Measurements from ENCODE around the gene KCNF1.

DNA sequence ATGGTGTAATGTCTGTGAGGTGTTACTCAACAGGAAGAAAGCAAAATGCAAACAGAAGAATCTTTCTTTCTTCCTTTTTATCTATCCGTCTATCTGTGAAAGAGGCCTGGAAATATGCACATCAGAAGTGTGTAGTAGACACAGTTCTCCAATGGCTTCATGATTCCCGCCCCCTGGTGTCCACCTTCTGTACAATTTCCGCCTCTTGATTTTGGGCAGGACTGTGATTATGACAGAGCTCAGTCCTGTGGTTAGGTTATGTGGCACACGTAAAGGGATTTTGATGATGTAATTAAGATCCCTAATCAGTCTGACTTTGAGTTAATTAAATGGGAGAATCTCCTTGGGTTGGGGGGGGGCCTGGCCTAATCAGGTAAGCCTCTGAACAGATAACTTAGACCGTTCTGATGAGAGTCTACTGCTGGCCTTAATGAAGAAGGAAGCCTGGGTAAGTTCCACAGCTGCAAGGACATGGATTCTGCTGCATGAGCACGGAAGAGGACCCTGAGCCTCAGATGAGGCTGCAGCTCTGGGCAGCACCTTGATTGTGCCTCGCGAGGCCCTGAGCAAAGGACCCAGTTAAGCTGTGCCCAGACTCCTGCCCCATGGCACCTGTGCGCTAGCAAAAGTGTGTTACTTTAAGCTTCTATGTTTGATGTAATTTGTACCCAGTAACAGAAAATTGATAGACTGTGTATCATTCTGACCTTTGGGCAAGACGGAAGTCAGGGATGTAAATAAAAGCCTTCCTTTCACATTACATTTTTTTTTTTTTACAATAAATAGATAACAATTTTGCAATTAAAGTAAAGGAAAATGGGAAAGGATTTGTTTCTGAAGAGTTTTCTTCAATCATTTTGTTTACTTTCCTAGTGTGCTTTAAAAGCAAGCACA, 11.3 kb upstream of the KCNF1 start:
- TF ChIP-seq, protein P1, sequence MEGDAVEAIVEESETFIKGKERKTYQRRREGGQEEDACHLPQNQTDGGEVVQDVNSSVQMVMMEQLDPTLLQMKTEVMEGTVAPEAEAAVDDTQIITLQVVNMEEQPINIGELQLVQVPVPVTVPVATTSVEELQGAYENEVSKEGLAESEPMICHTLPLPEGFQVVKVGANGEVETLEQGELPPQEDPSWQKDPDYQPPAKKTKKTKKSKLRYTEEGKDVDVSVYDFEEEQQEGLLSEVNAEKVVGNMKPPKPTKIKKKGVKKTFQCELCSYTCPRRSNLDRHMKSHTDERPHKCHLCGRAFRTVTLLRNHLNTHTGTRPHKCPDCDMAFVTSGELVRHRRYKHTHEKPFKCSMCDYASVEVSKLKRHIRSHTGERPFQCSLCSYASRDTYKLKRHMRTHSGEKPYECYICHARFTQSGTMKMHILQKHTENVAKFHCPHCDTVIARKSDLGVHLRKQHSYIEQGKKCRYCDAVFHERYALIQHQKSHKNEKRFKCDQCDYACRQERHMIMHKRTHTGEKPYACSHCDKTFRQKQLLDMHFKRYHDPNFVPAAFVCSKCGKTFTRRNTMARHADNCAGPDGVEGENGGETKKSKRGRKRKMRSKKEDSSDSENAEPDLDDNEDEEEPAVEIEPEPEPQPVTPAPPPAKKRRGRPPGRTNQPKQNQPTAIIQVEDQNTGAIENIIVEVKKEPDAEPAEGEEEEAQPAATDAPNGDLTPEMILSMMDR (IDR thresholded peaks at IDR 0.05; ENCODE audit: low read depth, low read length, missing input control) = no peak
- TF ChIP-seq, protein P2, sequence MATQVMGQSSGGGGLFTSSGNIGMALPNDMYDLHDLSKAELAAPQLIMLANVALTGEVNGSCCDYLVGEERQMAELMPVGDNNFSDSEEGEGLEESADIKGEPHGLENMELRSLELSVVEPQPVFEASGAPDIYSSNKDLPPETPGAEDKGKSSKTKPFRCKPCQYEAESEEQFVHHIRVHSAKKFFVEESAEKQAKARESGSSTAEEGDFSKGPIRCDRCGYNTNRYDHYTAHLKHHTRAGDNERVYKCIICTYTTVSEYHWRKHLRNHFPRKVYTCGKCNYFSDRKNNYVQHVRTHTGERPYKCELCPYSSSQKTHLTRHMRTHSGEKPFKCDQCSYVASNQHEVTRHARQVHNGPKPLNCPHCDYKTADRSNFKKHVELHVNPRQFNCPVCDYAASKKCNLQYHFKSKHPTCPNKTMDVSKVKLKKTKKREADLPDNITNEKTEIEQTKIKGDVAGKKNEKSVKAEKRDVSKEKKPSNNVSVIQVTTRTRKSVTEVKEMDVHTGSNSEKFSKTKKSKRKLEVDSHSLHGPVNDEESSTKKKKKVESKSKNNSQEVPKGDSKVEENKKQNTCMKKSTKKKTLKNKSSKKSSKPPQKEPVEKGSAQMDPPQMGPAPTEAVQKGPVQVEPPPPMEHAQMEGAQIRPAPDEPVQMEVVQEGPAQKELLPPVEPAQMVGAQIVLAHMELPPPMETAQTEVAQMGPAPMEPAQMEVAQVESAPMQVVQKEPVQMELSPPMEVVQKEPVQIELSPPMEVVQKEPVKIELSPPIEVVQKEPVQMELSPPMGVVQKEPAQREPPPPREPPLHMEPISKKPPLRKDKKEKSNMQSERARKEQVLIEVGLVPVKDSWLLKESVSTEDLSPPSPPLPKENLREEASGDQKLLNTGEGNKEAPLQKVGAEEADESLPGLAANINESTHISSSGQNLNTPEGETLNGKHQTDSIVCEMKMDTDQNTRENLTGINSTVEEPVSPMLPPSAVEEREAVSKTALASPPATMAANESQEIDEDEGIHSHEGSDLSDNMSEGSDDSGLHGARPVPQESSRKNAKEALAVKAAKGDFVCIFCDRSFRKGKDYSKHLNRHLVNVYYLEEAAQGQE (IDR thresholded peaks at IDR 0.05) = no peak
- TF ChIP-seq YY1 (IDR thresholded peaks at IDR 0.05) (no peak), JUND (IDR thresholded peaks at IDR 0.05) (no peak), SP1 (IDR thresholded peaks at IDR 0.05) (no peak), RXRA (IDR thresholded peaks at IDR 0.05) (no peak), EGR1 (IDR thresholded peaks at IDR 0.05; ENCODE audit: low read depth in 2 of 2) (no peak), TAF1 (conservative IDR thresholded peaks at IDR 0.05) (no peak)
- TF ChIP-seq, protein P3, sequence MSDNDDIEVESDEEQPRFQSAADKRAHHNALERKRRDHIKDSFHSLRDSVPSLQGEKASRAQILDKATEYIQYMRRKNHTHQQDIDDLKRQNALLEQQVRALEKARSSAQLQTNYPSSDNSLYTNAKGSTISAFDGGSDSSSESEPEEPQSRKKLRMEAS (IDR thresholded peaks at IDR 0.05) = no peak
- TF ChIP-seq, protein P4, sequence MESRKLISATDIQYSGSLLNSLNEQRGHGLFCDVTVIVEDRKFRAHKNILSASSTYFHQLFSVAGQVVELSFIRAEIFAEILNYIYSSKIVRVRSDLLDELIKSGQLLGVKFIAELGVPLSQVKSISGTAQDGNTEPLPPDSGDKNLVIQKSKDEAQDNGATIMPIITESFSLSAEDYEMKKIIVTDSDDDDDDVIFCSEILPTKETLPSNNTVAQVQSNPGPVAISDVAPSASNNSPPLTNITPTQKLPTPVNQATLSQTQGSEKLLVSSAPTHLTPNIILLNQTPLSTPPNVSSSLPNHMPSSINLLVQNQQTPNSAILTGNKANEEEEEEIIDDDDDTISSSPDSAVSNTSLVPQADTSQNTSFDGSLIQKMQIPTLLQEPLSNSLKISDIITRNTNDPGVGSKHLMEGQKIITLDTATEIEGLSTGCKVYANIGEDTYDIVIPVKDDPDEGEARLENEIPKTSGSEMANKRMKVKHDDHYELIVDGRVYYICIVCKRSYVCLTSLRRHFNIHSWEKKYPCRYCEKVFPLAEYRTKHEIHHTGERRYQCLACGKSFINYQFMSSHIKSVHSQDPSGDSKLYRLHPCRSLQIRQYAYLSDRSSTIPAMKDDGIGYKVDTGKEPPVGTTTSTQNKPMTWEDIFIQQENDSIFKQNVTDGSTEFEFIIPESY (IDR thresholded peaks at IDR 0.05) = no peak
